HG02885 (cell line): ENCODE results near the gene PILRB.
"Not testable (repeated sequence)": the region's sequence is repeated elsewhere in the genome, so short reads cannot be mapped to it uniquely, and the experiment has no call there.

Experiments
- ATAC-seq: cut with Tn5 transposase; IDR thresholded peaks from one replicate; pipeline ENCODE4 v1.9.1; 2021; ENCODE audit warnings: mild to moderate bottlenecking; ENCODE audit not compliant: unreplicated experiment, poor library complexity

Gene PILRB

GRCh38 chr7:100373870-100374598, 16.1 kb downstream of the PILRB start:
- not testable (repeated sequence) for ATAC-seq

- no peak for ATAC-seq
Measured at GRCh38 chr7:100374601-100375000, 16.7 kb downstream of the PILRB start.

DNA sequence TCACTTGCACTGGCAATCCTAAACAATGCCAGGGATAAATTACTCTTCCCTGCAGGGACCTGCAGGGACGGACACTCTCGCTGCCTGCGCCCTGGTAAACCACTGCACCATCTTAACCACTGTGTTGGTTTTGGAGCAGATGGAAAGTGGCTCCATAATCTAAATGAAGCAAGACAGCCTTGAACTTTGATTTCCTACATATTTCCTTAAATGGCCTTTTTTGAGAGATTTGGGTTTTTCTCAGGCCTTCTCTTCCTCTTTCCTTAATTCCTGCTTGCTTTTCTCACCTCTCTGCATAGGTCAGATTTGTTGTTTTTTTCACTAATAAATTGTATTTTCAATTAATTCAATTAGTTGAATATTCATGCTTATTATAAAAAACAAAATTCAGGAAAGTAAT, 18.1 kb downstream of the PILRB start:
- no peak for ATAC-seq

GRCh38 chr7:100378114-100378755, 20.3 kb downstream of the PILRB start:
- no peak for ATAC-seq

- ATAC-seq, result no peak
Measured at GRCh38 chr7:100380196-100380595, 22.3 kb downstream of the PILRB start.

GRCh38 chr7:100381531-100382233, 23.8 kb downstream of the PILRB start:
- ATAC-seq, result not testable (repeated sequence)

DNA sequence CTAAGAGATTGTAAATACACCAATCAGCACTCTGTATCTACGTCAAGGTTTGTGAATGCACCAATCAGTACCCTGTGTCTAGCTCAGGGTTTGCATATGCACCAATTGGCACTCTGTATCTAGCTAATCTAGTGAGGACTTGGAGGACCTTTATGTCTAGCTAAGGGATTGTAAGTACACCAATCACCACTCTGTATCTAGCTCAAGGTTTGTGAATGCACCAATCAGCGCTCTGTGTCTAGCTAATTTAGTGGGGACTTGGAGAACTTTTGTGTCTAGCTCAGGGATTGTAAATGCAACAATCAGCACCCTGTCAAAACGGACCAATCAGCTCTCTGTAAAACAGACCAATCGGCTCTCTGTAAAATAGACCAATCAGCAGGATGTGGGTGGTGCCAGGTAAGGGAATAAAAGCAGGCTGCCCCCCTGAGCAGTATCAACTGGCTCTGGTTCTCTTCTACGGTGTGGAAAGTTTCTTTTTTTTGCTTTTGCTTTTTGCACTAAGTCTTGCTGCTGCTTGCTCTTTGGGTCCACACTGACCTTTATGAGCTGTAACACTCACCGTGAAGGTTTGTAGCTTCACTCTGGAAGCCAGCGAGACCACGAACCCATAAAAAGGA, 24.4 kb downstream of the PILRB start:
- ATAC-seq, result not testable (repeated sequence)

- no peak for ATAC-seq
Measured at GRCh38 chr7:100384628-100385294, 26.8 kb downstream of the PILRB start.

GRCh38 chr7:100386940-100387339, 29.0 kb downstream of the PILRB start:
- ATAC-seq, result no peak

DNA sequence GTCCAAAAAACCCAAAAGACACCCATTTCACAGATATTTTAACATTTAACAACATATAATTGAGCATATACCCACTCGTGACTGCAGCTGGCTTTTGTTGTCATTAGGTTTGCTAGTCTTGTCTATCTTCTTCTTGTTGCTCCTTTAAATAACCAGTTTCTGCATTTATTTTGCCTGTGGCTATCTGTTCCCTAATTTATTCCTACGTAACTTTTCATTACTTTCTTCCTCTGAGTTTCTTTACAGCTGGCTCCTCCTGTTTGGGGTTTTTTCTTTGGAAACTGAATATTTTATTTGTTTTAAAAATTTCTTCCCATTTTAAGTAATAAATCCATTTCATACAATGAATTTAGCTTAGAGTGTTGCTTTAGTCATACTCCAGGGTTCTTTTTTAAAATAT, 29.8 kb downstream of the PILRB start:
- no peak for ATAC-seq

GRCh38 chr7:100389437-100390088, 31.6 kb downstream of the PILRB start:
- ATAC-seq, result no peak

GRCh38 chr7:100390286-100391009, 32.5 kb downstream of the PILRB start:
- ATAC-seq, result no peak

DNA sequence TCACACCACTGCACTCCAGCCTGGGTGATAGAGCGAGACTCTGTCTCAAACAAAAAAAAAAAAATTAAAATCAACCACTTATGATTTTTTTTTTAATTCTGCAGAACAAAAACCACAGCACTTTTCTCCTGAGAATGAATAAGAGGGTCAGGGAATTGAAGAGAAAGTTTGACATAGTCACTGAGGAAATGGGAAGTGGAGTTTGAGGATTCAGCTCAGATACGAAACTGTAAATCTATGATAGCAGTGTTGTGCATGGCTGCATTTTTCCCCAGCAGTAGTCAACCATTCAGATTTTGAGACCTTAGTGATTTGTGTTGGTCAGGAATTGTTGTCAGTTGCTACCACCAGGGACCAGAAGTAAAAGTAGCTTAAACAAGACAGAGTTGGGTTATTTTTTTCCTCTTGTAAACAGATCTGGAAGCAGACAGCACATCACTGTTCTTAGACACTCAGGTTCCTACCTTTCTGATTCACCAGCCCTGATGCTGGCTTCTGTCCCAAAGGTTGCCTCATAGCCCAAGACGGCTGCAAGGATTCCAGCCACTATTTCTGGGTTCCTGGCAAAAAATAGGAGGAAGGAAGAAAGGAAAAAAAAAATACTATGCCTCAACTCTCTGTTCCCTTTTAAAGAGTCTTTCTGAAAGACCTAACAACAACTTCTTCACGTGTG, 35.5 kb downstream of the PILRB start:
- ATAC-seq, result no peak

DNA sequence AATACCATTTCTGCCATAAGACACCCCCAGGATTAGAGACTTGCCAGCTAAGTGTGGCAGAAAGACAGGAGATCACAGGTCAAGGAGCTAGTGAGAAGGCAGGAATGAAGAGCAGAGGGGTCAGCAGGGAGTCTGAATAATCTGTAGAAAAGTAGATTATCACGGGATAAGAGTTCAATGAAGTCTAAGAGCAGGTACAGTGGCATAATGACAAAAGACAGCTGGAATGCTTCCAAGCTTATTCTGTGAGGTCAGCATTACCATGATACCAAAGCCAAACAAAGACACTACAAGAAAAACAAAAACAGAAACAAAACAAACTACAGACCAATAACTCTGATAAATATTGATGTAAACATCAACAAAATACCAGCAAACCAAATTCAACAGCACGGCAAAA, 36.2 kb downstream of the PILRB start:
- no peak for ATAC-seq

GRCh38 chr7:100396421-100396982, 38.6 kb downstream of the PILRB start:
- ATAC-seq, result peak; percentile 85

- no peak for ATAC-seq
Measured at GRCh38 chr7:100397315-100398081, 39.6 kb downstream of the PILRB start.

DNA sequence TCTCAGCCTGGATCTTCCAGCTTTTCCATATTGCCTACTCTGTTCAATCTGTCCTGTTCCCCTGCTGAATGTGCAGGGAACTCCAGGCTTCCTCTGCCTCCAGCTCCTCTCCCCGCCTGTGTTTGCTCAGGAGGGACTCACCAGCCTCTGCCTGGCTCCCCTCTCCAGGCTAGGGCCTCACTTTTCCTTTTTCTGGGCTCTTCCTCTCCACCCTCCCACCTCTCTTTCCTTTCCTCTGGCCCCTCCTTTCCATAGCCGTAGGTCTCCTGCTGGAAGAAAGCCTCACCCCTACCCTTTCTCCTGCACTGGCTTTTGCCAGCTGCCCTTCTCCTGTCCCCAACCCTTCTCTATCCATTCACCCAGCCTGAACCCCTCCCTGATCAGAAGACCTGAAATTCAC, 40.3 kb downstream of the PILRB start:
- no peak for ATAC-seq

GRCh38 chr7:100400041-100400440, 42.1 kb downstream of the PILRB start:
- no peak for ATAC-seq
